ENCODE results near the gene EMILIN1.
"Not testable (repeated sequence)": the region's sequence is repeated elsewhere in the genome, so short reads cannot be mapped to it uniquely, and the experiment has no call there.

Gene EMILIN1

DNA sequence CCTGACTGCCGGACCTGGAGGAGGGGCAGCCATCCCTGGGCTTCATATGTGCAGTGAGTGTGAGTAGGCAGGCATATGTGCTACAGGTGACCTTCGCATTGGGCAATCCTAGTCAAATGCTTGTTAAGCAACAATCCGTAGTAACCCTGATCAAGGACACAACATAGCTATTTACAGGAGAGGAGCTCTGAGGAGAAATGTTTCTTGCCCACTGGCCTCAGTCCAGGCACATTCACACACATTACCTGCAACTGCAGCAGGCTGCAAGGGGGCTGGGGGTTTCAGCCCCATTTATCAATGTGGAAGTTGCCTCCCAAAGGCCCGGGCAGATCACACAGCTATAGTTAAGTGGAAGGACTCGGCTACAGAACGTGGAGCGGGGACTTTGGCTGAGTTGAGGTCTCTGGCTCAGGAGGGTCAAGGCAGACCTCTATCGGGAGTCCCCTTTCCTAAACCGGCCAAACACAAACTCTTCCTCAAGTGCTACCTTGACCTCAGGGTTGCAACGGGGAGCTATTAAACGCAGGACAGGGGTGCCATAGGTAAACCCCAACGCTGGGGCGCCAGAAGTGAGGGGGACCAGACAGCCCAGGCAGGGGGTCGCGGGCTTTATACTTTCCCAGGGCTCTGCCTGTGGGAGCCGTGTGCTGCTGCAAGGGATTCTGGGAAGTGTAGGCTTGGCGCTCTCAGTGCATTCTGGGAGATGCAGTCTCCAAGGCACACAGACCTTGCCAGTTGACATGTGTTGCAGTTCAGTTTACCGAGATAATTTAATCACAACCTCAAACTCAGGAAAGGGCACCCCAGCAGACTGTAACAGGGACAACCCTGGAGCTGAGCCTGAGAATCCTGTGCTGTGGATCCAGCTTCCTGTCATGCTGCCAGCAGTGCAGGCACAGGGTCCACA lies 17.6 kb downstream of the EMILIN1 start:
- peak; percentile 38 for DNase-seq

DNA sequence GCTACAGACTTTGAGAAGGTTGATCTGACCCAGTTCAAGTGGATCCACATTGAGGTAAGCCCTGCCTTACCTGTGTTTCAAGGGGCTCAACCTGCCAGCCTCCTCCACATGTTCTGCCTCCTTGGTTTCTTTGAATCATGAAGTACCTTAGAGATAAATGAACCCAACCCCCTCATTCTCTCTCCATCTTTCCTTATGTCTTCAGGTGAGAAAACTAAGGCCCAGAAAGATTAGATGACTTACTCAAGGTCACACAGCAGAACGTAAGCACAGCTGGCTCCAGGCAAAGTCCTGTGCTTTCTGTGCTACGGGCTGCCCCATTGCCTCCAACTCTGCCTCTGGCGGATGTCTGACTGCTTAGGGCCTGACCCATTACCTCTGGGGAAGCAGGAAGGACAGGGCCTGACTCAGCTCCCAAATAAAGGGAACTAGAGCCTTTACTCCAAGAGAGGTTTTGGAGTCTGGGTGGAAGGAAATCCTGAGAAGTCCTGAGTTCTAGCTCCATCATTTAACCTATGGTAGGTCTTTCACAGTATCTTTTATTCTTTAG lies 18.4 kb downstream of the EMILIN1 start:
- no peak for DNase-seq

DNA sequence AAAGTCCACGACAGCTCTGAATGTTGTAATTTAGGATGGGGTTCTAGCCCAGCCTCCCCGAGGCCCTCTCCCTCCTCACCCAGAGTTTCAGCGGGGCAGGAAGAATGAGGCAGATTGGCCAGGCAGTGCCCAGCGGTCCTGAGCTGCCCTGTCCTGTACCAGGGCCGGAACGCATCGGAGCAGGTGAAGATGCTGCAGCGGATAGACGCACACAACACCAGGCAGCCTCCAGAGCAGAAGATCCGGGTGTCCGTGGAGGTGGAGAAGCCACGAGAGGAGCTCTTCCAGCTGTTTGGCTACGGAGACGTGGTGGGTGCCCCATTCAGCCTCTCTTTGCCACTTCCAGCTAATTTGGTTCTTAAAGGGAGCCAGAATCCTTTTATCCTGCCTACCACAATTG lies 18.9 kb downstream of the EMILIN1 start:
- no peak for DNase-seq

DNA sequence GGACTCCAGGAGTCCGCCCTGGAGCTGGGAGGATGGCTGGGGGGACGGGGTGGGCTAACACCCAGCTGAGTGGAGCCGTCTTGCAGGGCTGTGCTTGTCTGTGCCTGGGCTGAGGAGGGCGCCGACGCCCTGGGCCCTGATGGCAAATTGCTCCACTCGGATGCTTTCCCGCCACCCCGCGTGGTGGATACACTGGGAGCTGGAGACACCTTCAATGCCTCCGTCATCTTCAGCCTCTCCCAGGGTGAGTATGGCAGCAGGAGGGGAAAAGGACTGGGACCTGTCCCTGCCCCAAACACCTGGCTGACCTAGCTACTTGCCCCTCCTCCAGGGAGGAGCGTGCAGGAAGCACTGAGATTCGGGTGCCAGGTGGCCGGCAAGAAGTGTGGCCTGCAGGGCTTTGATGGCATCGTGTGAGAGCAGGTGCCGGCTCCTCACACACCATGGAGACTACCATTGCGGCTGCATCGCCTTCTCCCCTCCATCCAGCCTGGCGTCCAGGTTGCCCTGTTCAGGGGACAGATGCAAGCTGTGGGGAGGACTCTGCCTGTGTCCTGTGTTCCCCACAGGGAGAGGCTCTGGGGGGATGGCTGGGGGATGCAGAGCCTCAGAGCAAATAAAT lies 21.0 kb downstream of the EMILIN1 start:
- no peak for DNase-seq

DNA sequence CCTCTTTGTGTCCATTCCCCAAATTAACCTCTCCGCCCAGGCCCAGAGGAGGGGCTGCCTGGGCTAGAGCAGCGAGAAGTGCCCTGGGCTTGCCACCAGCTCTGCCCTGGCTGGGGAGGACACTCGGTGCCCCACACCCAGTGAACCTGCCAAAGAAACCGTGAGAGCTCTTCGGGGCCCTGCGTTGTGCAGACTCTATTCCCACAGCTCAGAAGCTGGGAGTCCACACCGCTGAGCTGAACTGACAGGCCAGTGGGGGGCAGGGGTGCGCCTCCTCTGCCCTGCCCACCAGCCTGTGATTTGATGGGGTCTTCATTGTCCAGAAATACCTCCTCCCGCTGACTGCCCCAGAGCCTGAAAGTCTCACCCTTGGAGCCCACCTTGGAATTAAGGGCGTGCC lies 21.6 kb downstream of the EMILIN1 start:
- no peak for DNase-seq

DNA sequence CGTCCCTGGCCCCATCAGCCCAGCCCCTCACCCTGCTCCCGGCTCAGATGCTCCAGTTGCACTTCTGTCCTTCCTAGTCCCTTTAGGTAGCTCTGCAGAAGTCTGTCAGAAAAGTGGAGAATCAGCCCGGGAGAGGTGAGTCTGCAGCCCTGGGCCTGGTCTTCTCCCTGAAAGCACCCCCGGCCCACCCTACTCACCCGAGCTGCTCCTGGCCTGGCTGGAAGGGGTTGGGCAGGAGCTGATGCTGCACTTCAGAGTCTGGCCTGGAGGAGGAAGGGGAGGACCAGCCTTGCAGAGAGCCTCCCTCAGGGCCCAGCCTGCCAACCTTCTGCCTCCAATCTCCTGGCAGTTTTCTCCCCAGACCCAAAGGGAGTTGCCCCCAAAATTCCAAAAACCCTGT lies 23.9 kb downstream of the EMILIN1 start:
- DNase-seq: no peak

DNA sequence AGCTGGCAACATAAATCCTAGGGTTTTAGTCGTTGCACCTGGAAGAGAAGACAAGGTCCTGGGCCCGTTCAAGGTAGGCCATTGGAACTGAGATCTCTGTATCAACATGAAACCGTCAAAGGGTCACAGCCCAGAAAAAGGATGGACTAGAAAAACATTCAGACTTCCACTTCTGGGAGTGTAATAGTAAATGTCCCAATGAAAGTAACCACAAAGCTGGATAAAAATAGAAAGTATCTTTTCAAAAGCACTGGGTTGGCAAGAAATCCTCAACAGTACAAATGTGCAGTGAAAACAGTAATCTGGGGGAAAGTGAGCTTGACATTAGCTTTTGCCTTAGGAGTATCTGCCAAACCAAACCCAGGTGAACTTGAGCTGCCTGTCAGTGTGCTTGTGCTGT lies 27.6 kb downstream of the EMILIN1 start:
- DNase-seq: no peak

DNA sequence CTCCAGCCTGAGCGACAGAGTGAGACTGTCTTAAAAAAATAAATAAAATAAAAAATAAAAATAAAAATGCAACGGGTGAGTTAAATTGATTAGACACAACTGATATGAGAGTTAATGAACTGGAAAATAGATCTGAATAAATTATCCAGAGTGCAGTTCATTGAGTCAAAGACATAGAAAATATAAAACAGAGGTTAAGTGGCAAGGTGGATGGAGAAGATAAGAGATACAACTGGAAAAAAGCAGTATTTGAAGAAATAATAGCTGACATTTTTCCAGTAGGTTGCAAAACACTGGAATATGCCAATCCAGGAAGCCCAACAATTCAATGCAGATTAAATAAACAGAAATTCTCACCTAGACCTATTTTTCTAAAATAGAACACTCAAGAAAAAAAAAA lies 29.8 kb downstream of the EMILIN1 start:
- no peak for DNase-seq

DNA sequence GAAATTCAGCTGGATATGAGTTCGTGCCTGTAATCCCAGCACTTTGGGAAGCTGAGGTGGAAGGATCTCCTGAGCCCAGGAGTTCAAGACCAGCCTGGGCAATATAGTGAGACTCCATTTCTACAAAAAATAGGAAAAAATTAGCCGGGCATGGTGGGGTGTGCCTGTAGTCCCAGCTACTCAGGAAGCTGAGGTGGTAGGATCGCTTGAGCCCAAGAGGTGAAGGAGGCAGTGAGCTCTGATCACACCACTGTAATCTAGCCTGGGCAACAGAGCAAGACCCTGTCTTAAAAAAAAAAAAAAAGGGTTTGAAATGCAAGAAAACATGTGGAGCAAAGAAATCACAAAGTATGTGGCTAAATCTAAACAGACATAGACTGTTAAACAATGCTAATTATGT lies 30.7 kb downstream of the EMILIN1 start:
- no peak for DNase-seq

DNA sequence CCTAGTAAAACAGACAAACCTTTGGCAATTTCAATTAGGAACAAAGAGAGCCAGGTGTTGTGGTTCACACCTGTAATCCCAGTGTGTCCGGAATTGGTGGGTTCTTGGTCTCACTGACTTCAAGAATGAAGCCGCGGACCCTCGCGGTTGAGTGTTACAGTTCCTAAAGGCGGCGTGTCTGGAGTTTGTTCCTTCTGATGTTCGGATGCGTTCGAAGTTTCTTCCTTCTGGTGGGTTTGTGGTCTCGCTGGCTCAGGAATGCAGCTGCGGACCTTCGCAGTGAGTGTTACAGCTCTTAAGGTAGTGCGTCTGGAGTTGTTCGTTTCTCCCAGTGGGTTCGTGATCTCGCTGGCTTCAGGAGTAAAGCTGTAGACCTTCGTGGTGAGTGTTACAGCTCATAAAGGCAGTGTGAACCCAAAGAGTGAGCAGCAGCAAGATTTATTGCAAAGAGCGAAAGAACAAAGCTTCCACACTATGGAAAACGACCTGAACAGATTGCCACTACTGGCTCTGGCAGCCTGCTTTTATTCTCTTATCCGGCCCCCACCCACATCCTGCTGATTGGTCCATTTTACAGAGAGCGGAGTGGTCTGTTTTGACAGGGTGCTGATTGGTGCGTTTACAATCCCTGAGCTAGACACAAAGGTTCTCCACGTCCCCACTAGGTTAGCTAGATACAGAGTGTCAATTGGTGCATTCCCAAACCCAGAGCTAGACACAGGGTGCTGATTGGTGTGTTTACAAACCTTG lies 32.4 kb downstream of the EMILIN1 start:
- not testable (repeated sequence) for DNase-seq

DNA sequence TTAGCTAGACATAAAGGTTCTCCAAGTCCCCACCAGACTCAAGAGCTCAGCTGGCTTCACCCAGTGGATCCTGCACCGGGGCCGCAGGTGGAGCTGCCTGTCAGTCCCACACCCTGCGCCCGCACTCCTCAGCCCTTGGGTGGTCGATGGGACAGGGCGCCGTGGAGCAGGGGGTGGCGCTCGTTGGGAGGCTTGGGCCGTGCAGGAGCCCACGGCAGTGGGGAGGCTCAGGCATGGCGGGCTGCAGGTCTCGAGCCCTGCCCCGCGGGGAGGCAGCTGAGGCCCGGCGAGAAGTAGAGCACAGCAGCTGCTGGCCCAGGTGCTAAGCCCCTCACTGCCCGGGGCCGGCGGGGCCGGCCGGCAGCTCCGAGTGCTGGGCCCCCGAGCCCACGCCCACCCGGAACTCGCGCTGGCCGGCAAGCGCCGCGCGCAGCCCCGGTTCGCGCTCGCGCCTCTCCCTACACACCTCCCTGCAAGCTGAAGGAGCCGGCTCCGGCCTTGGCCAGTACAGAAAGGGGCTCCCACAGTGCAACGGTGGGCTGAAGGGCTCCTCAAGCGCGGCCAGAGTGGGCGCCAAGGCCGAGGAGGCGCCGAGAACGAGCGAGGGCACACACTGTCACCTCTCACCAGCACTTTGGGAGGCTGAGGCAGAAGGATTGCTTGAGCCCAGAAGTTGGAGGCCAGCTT lies 33.1 kb downstream of the EMILIN1 start:
- DNase-seq: not testable (repeated sequence)

DNA sequence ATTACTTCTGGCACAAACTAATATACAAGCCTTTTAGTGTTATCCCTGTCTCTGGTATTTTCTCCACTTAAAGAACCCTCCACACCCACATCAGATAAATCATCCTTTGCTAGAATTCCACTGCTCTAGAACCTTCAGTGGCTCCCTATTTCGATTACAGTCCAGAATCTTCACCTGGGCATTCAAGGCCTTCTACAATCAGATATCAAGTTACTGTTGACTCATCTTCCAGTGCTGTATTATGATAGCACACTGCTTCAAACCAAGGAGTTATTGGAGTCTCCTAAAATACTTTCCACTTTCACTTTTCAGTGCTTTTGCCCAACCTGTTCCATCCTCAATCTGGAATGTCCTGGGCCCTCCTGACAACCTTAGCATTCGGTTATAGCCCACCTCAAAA lies 37.1 kb downstream of the EMILIN1 start:
- no peak for DNase-seq

DNA sequence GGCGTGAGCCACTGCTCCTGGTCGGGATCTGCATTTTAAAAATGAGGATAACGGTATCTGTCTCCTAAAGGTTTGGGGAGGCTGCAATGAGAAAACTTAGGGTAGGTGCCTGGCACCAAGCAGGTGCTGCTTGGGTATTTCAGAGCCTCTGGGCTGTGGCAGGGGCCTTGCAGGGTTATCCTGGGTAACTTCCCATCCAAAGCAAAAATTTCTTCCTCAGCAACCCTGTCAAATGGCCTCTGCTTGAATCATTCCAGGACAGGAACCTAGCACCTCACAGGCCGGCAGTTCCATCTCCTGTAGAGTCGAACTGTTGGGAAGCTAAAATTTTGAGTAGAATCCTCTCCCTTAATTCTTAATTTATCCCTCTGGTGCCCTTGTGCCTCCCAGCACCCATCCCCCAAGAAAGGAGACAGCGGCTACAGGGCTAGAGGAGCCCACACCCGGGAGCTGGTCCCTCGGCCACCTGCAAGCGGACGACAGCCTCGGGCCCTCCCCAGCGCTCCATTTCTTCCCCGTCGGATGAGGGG lies 39.6 kb downstream of the EMILIN1 start:
- no peak for DNase-seq

DNA sequence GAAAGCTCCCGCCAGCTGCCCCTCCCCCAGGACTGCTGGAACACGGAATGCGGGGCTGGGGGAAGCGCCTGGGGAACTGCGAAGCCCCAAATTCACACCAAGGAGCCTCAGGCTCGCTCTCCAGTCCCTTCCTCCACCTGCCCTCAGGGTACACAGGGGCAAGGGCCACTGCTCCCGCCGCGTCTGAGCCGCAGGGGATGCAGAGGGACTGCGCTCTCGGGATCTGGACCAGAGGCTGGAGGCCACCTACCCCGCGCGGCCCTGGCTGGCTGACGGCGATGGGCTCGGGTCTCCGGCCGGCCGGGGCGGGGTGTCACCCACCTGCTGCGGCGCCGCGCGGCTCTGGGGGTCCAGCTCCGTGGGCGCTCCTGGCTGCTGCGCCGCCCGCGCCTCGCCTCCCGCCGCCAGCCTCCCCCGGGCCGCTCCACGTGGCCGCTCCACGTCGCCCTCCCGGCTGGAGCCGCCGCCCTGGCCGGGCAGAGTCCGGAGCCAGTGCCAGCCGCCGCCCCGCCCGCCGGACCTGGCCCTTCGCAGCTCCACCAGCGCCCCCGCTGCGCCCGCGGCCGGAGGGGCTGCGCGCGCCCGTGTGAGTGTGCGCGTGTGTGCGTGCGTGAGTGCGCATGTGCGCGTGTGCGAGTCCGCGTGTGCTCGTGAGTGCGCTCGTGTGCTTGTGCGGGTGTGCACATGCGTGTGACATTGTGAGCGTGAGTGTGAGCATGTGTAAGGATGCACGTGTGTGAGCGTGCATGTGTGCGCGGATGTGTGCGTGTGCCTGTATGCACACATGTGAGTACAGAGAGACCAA lies 40.3 kb downstream of the EMILIN1 start, which contains the start of gene CGREF1:
TSS of gene CGREF1 (minus strand) at position 604 of the 805 bp plus-strand sequence. CDS start 14,762 bp downstream, outside the sequence.
- no peak for DNase-seq

DNA sequence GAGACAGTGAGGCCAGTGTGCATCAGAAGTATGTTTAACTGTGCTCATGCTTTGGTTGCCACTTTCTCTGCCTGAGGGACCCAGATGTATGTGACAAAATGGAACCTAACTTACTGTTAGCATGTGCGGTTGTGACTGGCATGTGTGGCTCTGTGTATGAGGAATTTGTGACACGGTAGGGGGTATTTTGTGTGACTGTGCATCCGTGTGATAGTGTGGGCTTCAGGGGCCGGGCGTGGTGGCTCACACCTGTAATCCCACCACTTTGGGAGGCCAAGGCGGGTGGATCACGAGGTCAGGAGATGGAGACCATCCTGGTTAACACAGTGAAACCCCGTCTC lies 40.9 kb downstream of the EMILIN1 start:
- not testable (repeated sequence) for DNase-seq

DNA sequence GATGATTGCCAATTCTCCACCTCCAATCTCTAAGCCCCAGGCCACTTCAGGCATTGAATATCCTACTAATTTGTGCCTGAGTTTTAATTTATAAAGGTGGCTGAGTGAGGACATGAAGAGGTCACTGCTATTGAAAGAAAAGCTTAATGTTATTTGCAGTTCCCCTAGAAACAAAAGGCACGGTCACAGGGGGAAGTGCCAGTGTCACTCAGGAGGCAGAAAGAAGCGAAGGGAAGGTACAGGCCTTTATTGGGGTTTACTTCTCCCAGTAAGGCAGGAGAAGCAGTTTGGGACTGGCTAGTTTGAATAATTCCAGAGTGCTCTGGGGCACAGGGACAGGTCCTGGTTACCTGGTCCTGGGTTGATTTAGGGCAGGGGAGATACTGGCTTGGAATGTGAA lies 43.5 kb downstream of the EMILIN1 start:
- DNase-seq: no peak

DNA sequence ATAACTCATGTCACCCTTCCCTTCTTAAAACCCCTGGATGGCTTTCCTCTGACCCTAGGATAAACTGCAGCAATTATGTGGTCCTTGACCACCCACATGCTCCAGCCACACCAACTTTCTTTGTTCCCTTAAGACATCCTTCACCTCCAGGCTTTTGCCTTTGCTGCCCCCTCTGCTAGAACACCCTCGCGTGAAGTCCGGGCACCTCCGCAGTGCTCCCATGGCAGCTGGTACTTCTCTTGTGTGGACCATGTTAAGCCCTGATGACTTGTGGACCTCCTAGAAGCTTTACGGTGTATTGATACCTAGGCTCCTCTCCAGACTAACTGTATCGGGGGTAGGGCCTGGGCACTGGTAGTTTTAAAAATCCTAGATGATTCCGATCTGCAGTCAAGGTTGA lies 44.4 kb downstream of the EMILIN1 start:
- DNase-seq: no peak

DNA sequence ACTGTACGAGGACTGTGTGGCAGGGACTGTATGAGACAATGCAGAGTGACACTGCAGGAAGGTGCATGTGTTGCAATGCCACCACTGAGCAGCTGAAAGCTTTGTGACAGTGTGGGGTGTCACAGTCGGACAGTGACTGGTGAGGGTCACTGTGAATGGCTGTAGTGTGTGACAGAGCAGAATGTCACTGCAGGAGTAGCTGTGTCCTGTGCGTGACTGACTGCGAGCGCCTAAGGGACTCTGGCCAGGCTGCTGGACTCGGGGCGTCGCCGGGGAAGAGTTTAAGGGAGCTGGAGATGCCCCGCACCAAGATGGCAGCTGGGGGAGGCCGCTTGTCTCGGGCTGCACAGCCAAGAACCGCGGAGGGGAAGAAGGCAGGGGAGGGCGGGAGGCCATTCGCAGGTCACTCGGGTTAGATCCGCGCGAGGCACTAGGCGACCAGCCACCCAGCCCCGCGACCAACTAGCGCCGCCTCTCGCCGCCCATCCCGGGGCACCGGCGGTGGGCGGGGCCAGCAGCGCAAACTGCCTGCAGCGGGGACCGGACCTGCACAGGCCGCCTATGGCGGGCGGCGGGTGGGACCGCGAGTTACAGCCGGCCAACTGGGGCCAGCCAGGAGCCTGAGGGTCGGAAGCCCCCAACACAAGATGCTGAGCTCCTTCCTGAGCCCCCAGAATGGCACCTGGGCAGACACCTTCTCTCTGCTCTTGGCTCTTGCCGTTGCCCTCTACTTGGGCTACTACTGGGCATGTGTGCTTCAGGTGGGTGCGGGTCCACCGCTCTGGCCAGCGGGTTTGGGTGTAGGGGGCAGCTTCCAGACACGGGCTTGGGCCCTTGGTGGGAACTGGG lies 45.1 kb downstream of the EMILIN1 start, which contains the start of gene ABHD1:
TSS of gene ABHD1 (plus strand) at position 514 of the 849 bp plus-strand sequence. CDS start at position 648, 134 bp downstream.
- DNase-seq: no peak

DNA sequence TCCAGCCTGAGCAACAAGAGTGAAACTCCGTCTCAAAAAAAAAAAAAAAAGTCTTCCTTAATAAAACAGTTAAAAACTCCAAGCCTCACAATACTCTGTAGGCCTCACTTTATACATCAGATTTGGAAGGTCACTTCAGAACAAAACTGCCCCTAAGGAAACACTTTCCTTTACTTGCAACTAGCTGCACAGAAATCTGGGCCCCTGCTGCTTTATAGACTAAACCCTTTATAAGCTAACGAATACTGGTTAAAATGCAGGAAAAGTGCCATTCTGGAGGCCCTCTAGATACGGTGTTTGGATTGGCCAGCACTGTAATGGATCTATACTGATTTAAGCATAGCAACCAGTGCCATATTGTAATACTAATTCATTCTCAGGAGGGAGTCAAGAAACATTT lies 46.7 kb downstream of the EMILIN1 start:
- DNase-seq: no peak

DNA sequence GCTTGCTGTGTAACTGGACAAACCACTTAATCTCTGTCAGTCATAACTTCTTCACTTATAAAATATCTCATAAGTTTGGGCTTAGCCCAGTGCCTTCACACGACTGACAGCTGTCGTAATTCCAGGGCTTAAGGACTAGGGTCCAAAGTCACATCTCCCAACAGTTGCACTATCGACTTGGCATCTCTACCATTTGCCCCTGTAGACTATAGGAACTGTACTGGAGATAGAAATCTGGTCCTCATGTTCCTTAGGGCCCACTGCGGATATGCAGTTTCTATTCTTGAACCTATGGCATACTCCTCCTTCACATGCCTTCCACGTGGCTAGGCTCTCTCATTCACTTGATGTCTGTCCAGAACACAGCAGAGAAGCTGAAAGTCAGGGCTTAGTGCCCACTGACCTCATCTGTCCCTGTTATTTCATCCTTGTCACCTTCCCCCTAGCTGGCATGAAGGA lies 47.9 kb downstream of the EMILIN1 start:
- no peak for DNase-seq

All from NCI-H524 treated with DMSO at 0.1 percent for 48 hours (cell line).